Peyer's patch (tissue), 4 donors: ENCODE data around the gene DYRK4. TPM values are rescaled to one million over a fixed set of nuclear protein-coding genes. Genes with fewer than 3 reads are reported as not detected.

Source experiments
- DNase-seq, 3 donors: peaks; one replicate each; pipeline ENCODE4 v3.0.0-alpha.2; 2017 to 2019
- H3K27ac ChIP-seq, 4 donors: fragments of 200-600 bp; sonication (generic); one replicate each; pipeline ENCODE4 v1.5.1; 2016 to 2019
- H3K27me3 ChIP-seq, 2 donors: fragments of 200-600 bp; sonication (generic); one replicate each; pipeline ENCODE4 v1.5.1; 2019
- H3K36me3 ChIP-seq, 3 donors: fragments of 200-600 bp; sonication (generic); one replicate each; pipeline ENCODE4 v1.5.1; 2016 to 2019
- H3K4me1 ChIP-seq, 4 donors: fragments of 200-600 bp; sonication (generic); one replicate each; pipeline ENCODE4 v1.5.1; 2016 to 2019
- H3K4me3 ChIP-seq, 4 donors: fragments of 200-600 bp; sonication (generic); 1 replicate in 3 of 4; 2 replicates in 1 of 4; pipeline ENCODE4 v1.5.1; 2016 to 2019; ENCODE audit warnings: mild to moderate bottlenecking in 1 of 4
- H3K9me3 ChIP-seq, 4 donors: fragments of 200-600 bp; sonication (generic); one replicate each; pipeline ENCODE4 v1.5.1; 2016 to 2019; ENCODE audit warnings: mild to moderate bottlenecking in 1 of 4
- POLR2A ChIP-seq, 2 donors: fragments of 450-650 bp; IDR thresholded peaks; one replicate each; pipeline ENCODE4 v1.5.1; 2017; ENCODE audit warnings: antibody characterized with exemption in 2 of 2, mild to moderate bottlenecking in 2 of 2, moderate library complexity in 2 of 2
- total RNA-seq, 4 donors: library from RNA; depleted of rRNA; stranded (reverse); fragments of >200 nt; gene quantifications; one replicate each; pipeline ENCODE4 v1.1.0, GENCODE V29; 2016
- TF ChIP-seq, protein P1 (sequence below), 6 experiments: fragments of 450-650 bp in 4 of 6; fragments of 200-600 bp in 2 of 6; sonication (generic) in 1 of 6; IDR thresholded peaks; one replicate each; pipeline ENCODE4 v1.5.1; 2017 to 2019; ENCODE audit warnings: antibody characterized with exemption in 6 of 6, mild to moderate bottlenecking in 3 of 6, moderate library complexity in 1 of 6

The DYRK4 gene
- total RNA-seq, 4 donors from 2014 or later, result 13.1 to 71.0 (median 27.4) TPM

DNA sequence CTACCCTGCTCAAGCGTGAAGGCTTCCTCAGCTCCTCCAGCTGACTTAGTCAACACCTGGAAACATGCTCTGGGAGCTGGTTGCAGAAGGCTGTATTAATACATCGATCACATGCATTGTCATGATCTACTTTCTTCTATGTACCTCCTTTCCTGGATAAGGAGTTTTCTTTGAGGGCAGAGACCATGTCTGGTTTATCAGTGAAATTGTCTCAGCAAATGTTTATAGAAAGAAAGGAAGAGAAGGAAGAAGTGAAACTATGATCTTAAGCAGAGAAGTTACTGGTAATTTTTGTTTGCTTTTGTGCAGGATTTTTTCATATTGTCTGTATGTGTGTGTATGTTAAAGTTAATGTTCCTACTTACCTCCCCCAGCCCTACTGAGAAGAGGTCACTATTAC, 4.5 kb downstream of the DYRK4 start:
- H3K27ac ChIP-seq, result peak overlapping the region in 3 of 4 donors; percentile 4 to 74 (median 6)
- no peak for DNase-seq
- H3K9me3 ChIP-seq, result no peaks in the 10 kb centered on the region
- H3K4me1 ChIP-seq, result peaks cover 0 to 7% (median 5%) of the 10 kb centered on the region in 4 donors
- no peaks in the 10 kb centered on the region for H3K36me3 ChIP-seq
- H3K4me3 ChIP-seq, result no peak overlapping the region
- no peak for TF ChIP-seq POLR2A (IDR thresholded peaks at IDR 0.05)
- TF ChIP-seq, protein P1, sequence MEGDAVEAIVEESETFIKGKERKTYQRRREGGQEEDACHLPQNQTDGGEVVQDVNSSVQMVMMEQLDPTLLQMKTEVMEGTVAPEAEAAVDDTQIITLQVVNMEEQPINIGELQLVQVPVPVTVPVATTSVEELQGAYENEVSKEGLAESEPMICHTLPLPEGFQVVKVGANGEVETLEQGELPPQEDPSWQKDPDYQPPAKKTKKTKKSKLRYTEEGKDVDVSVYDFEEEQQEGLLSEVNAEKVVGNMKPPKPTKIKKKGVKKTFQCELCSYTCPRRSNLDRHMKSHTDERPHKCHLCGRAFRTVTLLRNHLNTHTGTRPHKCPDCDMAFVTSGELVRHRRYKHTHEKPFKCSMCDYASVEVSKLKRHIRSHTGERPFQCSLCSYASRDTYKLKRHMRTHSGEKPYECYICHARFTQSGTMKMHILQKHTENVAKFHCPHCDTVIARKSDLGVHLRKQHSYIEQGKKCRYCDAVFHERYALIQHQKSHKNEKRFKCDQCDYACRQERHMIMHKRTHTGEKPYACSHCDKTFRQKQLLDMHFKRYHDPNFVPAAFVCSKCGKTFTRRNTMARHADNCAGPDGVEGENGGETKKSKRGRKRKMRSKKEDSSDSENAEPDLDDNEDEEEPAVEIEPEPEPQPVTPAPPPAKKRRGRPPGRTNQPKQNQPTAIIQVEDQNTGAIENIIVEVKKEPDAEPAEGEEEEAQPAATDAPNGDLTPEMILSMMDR (IDR thresholded peaks at IDR 0.05), result no peak
- no peaks in the 10 kb centered on the region for H3K27me3 ChIP-seq

DNA sequence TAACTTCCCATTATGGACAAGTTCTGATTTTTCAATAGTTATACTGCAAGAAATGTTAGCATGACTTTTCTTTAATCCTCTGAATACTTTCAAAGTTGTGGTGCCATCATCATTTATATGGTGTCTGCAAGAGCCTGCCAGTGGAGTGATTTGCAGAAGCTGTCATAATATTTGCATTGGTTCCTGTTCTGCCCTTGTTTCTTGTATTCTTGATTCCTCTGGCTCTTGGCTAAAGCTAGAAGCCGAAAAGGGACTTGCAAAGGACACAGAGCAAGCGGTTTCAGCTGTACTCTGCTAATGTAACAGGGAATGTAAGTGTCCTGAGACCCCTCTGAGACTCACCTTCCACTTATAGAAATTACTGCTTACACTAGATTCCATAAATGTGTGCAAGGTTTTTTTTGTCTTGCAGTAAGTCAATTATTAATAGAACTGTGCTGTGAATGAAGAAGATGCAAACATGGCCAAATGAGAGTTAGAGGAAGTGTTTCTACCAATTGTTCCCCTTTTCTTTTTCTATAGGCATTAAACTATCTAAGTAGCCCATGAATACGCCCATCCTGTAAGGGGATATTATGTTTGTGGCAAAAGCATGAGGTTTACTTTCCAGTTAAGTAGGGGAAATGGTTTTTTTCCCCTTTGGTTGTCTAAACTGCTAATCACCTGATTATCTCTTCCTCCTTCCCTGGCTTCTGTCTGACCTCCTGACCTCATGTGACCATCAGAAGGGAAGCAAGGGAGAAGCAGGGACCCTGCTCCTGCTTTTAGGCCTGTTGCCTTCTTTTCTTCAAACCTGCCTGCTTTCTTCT, 5.3 kb downstream of the DYRK4 start:
- peak overlapping the region in 2 of 4 donors; percentile 60 to 74 for H3K27ac ChIP-seq

DNA sequence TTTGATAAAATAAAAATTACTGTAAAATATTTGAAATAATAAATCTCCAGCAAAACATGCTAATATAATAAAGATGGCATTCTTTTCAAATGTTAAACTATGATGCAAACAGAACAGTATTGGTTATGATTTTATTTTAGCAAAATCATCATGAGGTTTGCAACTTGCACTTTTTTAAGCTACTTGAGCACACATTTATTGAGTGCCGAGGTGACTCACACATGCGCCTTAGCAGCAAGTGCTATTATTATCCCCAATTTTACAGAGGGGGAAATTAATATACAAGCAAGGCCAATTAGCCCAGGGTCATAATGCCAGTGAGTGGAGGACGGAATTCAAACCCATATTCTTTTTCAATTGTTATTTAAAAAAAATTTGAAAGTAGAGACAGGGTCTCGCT, 7.3 kb downstream of the DYRK4 start:
- DNase-seq, result no peak
- no peaks in the 10 kb centered on the region for H3K9me3 ChIP-seq
- H3K4me3 ChIP-seq, result no peak overlapping the region
- H3K4me1 ChIP-seq, result peaks cover 0 to 7% (median 2%) of the 10 kb centered on the region in 4 donors
- no peaks in the 10 kb centered on the region for H3K27me3 ChIP-seq
- TF ChIP-seq, protein P1 (IDR thresholded peaks at IDR 0.05), result no peak
- TF ChIP-seq POLR2A (IDR thresholded peaks at IDR 0.05), result no peak
- no peaks in the 10 kb centered on the region for H3K36me3 ChIP-seq
- no peak overlapping the region for H3K27ac ChIP-seq

More for the DNA sequence above, 5.3 kb downstream of the DYRK4 start:
- H3K9me3 ChIP-seq, result no peaks in the 10 kb centered on the region
- no peaks in the 10 kb centered on the region for H3K36me3 ChIP-seq
- peaks cover 0 to 7% (median 2%) of the 10 kb centered on the region in 4 donors for H3K4me1 ChIP-seq
- TF ChIP-seq, protein P1 (IDR thresholded peaks at IDR 0.05), result no peak
- TF ChIP-seq POLR2A (IDR thresholded peaks at IDR 0.05), result no peak
- H3K4me3 ChIP-seq, result no peak overlapping the region
- no peaks in the 10 kb centered on the region for H3K27me3 ChIP-seq
- DNase-seq, result peak in 1 of 3 donors; percentile 29

DNA sequence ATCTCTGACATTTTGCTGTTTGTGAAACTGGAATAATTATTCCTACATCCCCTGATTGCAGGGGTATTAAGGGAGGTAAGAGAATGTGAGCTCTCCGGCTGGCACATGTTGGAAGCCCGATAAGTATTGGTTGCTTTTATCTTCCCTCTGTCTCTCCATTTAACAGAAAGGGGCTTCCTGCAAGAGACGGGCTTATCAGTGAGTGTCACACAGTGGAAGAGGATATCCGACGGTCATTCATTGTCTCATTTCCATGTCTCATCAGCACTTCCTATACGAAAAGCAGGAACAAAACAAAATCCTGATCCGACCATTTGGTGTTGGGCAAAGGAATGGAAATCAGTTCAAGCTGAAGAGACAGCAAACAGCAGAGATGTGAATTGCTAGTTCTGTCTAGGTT, 10.7 kb downstream of the DYRK4 start:
- H3K27me3 ChIP-seq, result no peaks in the 10 kb centered on the region
- no peaks in the 10 kb centered on the region for H3K9me3 ChIP-seq
- H3K4me3 ChIP-seq, result no peak overlapping the region
- H3K4me1 ChIP-seq, result peaks cover 0 to 5% (median 0%) of the 10 kb centered on the region in 4 donors
- no peak for DNase-seq
- TF ChIP-seq POLR2A (IDR thresholded peaks at IDR 0.05), result no peak
- TF ChIP-seq, protein P1 (IDR thresholded peaks at IDR 0.05), result no peak
- no peaks in the 10 kb centered on the region for H3K36me3 ChIP-seq
- no peak overlapping the region for H3K27ac ChIP-seq

DNA sequence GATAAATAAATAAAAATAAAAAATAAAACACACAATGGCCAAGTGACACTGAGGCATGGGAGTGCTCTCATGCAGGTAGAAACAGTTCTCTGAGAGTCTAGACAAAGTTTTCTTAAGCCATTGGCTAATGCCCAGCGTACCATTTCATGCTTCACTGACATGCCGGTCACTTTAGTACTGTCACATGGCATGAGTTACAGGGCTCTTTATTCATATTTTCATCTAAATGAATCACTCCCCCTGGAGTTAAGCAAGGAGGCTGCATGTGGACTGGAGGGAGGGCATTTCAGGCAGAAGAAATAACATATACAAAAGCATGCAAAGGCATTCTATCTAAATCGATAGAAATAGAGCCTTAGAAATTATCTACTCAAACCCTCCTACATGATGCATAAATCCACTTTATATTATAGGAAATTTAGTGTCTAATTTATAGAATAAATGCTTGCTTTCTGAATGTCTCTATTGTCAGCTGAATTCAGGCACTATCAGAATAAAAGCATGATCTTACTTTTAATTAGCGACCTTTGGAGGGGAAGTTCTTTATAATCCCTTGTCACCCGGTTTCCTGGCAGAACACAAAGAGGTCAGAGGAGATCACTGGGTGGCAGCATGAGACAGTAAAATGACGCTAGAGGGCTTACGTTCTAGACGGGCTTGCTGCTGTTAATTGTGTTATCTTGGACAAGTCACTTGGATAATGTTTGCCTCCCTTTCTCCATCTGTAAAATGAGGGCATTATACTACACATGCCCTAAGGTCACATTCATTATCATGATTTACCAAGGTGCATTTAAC, 17.5 kb downstream of the DYRK4 start:
- TF ChIP-seq POLR2A (IDR thresholded peaks at IDR 0.05), result no peak
- TF ChIP-seq, protein P1 (IDR thresholded peaks at IDR 0.05), result peak in 4 of 6 experiments; percentile 16 to 57 (median 51)
- Histone ChIP-seq H3K27me3 (no peaks in the 10 kb centered on the region), H3K4me1 (no peaks in the 10 kb centered on the region), H3K36me3 (no peaks in the 10 kb centered on the region), H3K4me3 (no peak overlapping the region), H3K27ac (no peak overlapping the region), H3K9me3 (no peaks in the 10 kb centered on the region)
- peak in 1 of 3 donors; percentile 59 for DNase-seq
